HCT116 (cell line): ENCODE measurements around the gene ENTREP1. TPM values are rescaled to one million over a fixed set of nuclear protein-coding genes. Genes with fewer than 3 reads are reported as not detected.

Source experiments
- ATAC-seq: fragments of 200-7000 bp; cut with Tn5 transposase; 2 replicates; pipeline ENCODE4 v1.9.1; 2020; ENCODE audit warnings: mild to moderate bottlenecking, moderate library complexity
- BruUV-seq: library from RNA; stranded (reverse); fragments of 400-500 nt; replicated peaks from 2 replicates; lab custom pipeline; 2021; lab: Mats Ljungman, UMichigan
- CTCF ChIA-PET: fragments of 300-600 bp; sonication (Branson Sonifier 250); formaldehyde crosslinking; loops from one replicate; lab custom pipeline; 2021; ENCODE audit warnings: antibody characterized with exemption; lab: Charles Lee
- POLR2A ChIA-PET: fragments of 300-600, 350-600 bp; sonication (Branson Sonifier 250); formaldehyde crosslinking; loops from one replicate; lab custom pipeline; 2021; ENCODE audit warnings: antibody characterized with exemption; lab: Charles Lee
- RAD21 ChIA-PET, 2 experiments: fragments of 300-600 bp; sonication (Branson Sonifier 250); formaldehyde crosslinking; loops; one replicate each; lab custom pipeline; 2023; ENCODE audit warnings: low total read pairs in 2 of 2; ENCODE audit not compliant: uncharacterized antibody in 2 of 2, unreplicated experiment in 2 of 2, low non-redundant PET in 1 of 2; lab: Charles Lee
- DNase-seq: peaks from one replicate; pipeline ENCODE4 v3.0.0-alpha.2; 2010; ENCODE audit warnings: low read depth, low spot score
- H2AFZ ChIP-seq: fragments of 200-600 bp; shearing (Covaris generic), sonication (generic); 2 replicates; pipeline ENCODE4 v1.6.1; 2017; ENCODE audit warnings: low read depth, mixed run types, mixed read lengths, antibody characterized with exemption, low read length; ENCODE audit not compliant: poor library complexity, severe bottlenecking
- H3K27ac ChIP-seq: 2 replicates; pipeline ENCODE4 v1.5.1; 2012; ENCODE audit warnings: low read depth, low read length
- H3K27me3 ChIP-seq: fragments of 200-600 bp; sonication (generic); 2 replicates; pipeline ENCODE4 v1.6.1; 2016; ENCODE audit warnings: mixed run types, low read length, mixed read lengths; ENCODE audit not compliant: insufficient read depth
- H3K36me3 ChIP-seq, 2 experiments: fragments of 200-500 bp in 1 of 2; fragments of 200-600 bp in 1 of 2; sonication (Bioruptor generic) in 1 of 2; sonication (generic) in 1 of 2; 2 replicates each; pipeline versions ENCODE4 v1.5.1 to v1.6.1; 2014 to 2016; ENCODE audit warnings: low read length in 2 of 2, inconsistent platforms in 1 of 2, mixed read lengths in 1 of 2, mixed run types in 1 of 2; ENCODE audit not compliant: insufficient read depth in 2 of 2, control insufficient read depth in 1 of 2
- H3K4me1 ChIP-seq, 2 experiments: fragments of 200-600 bp in 1 of 2; sonication (generic) in 1 of 2; 2 replicates each; pipeline versions ENCODE4 v1.5.1 to v1.6.1; 2012 to 2017; ENCODE audit warnings: low read length in 2 of 2, inconsistent platforms in 1 of 2, mild to moderate bottlenecking in 1 of 2, mixed read lengths in 1 of 2, mixed run types in 1 of 2, moderate library complexity in 1 of 2; ENCODE audit not compliant: insufficient read depth in 2 of 2, control insufficient read depth in 1 of 2
- H3K4me2 ChIP-seq: fragments of 200-600 bp; sonication (generic); 2 replicates; pipeline ENCODE4 v1.6.1; 2017; ENCODE audit warnings: mixed run types, low read length, mixed read lengths
- H3K4me3 ChIP-seq, 2 experiments: fragments of 200-600 bp in 1 of 2; sonication (generic) in 1 of 2; replicated peaks in 1 of 2; 2 replicates each; pipeline ENCODE4 v1.5.1; 2011 to 2016; ENCODE audit warnings: low read length in 2 of 2, control low read depth in 1 of 2, low read depth in 1 of 2, mild to moderate bottlenecking in 1 of 2, mixed read lengths in 1 of 2, mixed run types in 1 of 2
- H3K79me2 ChIP-seq: fragments of 200-600 bp; sonication (generic); 2 replicates; pipeline ENCODE4 v1.6.1; 2017; ENCODE audit warnings: mild to moderate bottlenecking, mixed run types, low read length, moderate library complexity, mixed read lengths; ENCODE audit not compliant: insufficient read depth
- H3K9ac ChIP-seq: fragments of 200-600 bp; sonication (generic); 2 replicates; pipeline ENCODE4 v1.6.1; 2016; ENCODE audit warnings: low read length, mixed read lengths
- H3K9me2 ChIP-seq: fragments of 200-600 bp; sonication (generic), shearing (Covaris generic); 2 replicates; pipeline ENCODE4 v1.6.1; 2017; ENCODE audit warnings: mixed run types, mild to moderate bottlenecking, moderate library complexity; ENCODE audit not compliant: insufficient read depth
- H3K9me3 ChIP-seq, 2 experiments: fragments of 200-500 bp in 1 of 2; fragments of 200-600 bp in 1 of 2; sonication (Bioruptor generic) in 1 of 2; sonication (generic) in 1 of 2; 2 replicates each; pipeline ENCODE4 v1.6.1; 2014 to 2017; ENCODE audit warnings: low read length in 2 of 2, mixed read lengths in 2 of 2, inconsistent platforms in 1 of 2, low read depth in 1 of 2, mild to moderate bottlenecking in 1 of 2, mixed run types in 1 of 2, moderate library complexity in 1 of 2; ENCODE audit not compliant: control insufficient read depth in 1 of 2, insufficient read depth in 1 of 2
- H4K20me1 ChIP-seq: fragments of 200-600 bp; sonication (generic), shearing (Covaris generic); 2 replicates; pipeline ENCODE4 v1.6.1; 2017; ENCODE audit warnings: mixed run types, mild to moderate bottlenecking, moderate library complexity; ENCODE audit not compliant: insufficient read depth
- CBX3 ChIP-seq: IDR thresholded peaks from 2 replicates; pipeline ENCODE4 v1.6.1; 2012; ENCODE audit warnings: low read depth
- CEBPB ChIP-seq: IDR thresholded peaks from 2 replicates; pipeline ENCODE4 v1.6.1; 2012; ENCODE audit warnings: low read depth
- CTCF ChIP-seq, 3 experiments: fragments of 200-600 bp in 1 of 3; sonication (generic) in 1 of 3; IDR thresholded peaks in 2 of 3; conservative IDR thresholded peaks in 1 of 3; 2 replicates each; pipeline ENCODE4 v1.5.1; 2012 to 2017; ENCODE audit warnings: low read depth in 2 of 3, low read length in 2 of 3, antibody characterized with exemption in 1 of 3, borderline replicate concordance in 1 of 3, control low read depth in 1 of 3, mild to moderate bottlenecking in 1 of 3, mixed read lengths in 1 of 3, mixed run types in 1 of 3, moderate library complexity in 1 of 3; ENCODE audit not compliant: insufficient read depth in 1 of 3
- EZH2phosphoT487 ChIP-seq: fragments of 200-600 bp; IDR thresholded peaks from 2 replicates; pipeline ENCODE4 v1.6.1; 2018; ENCODE audit warnings: antibody characterized with exemption, borderline replicate concordance
- MAX ChIP-seq: IDR thresholded peaks from 2 replicates; pipeline ENCODE4 v1.6.1; 2012
- POLR2A ChIP-seq: IDR thresholded peaks from 2 replicates; pipeline ENCODE4 v1.7.0; 2011; ENCODE audit warnings: borderline replicate concordance; ENCODE audit not compliant: insufficient read depth, insufficient read length; ENCODE audit errors: extremely low read depth
- POLR2AphosphoS5 ChIP-seq: IDR thresholded peaks from 2 replicates; pipeline ENCODE4 v1.6.1; 2011; ENCODE audit warnings: mild to moderate bottlenecking, low read depth, low read length, moderate library complexity
- SIN3A ChIP-seq: IDR thresholded peaks from 2 replicates; pipeline ENCODE4 v1.6.1; 2012; ENCODE audit warnings: low read depth
- SP1 ChIP-seq: IDR thresholded peaks from 2 replicates; pipeline ENCODE4 v1.6.1; 2012; ENCODE audit warnings: low read depth
- SRF ChIP-seq: IDR thresholded peaks from 2 replicates; pipeline ENCODE4 v1.6.1; 2012; ENCODE audit warnings: low read depth
- TCF7L2 ChIP-seq: IDR thresholded peaks from 2 replicates; pipeline ENCODE4 v1.7.0; 2011; ENCODE audit warnings: borderline replicate concordance, inconsistent platforms; ENCODE audit not compliant: insufficient read depth, insufficient read length; ENCODE audit errors: extremely low read depth
- ZNF274 ChIP-seq: fragments of 200-500 bp; sonication (Bioruptor generic); IDR thresholded peaks from 2 replicates; pipeline ENCODE4 v1.6.1; 2014; ENCODE audit warnings: mild to moderate bottlenecking, low read depth, low read length, inconsistent platforms
- intact Hi-C: fragments of 100-400 bp; cut with micrococcal nuclease; formaldehyde crosslinking; loops from 2 replicates; pipeline ENCODE4 v1.10.0; 2022
- total RNA-seq: library from RNA; stranded (reverse); gene quantifications from one replicate; pipeline ENCODE4 v1.2.1, GENCODE V29; 2021; ENCODE audit not compliant: unreplicated experiment
- TF ChIP-seq, protein P1 (sequence below): IDR thresholded peaks from 2 replicates; pipeline ENCODE4 v1.6.1; 2011; ENCODE audit warnings: mild to moderate bottlenecking, low read length, moderate library complexity; ENCODE audit not compliant: insufficient replicate concordance; ENCODE audit errors: extremely low read depth

ENTREP1 gene
- total RNA-seq, 1 experiment from 2014 or later: 1.1 TPM

DNA sequence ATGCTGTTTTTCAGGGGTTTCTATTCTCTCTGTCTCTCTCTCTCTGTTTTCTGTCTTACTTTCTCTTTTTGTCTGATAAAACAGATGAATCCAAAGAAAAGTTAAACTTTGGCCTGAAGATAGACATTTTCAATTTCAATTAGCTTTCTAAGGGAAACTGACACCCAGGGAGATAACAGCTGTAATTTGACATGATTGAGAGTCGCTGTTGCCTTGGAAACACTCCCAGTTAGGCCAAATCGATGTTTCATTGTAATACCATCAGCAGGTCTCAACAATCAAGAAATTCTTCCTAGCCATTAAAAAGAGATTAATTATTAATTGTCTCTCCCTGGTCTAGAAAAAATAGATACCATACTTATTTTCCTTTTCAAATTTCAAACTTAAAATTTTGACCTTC, 53.0 kb downstream of the ENTREP1 start:
- Histone ChIP-seq H3K4me3 (no peak overlapping the region), H3K9ac (no peak overlapping the region), H3K27me3 (no peaks in the 10 kb centered on the region), H3K9me2 (no peaks in the 10 kb centered on the region), H3K27ac (no peak overlapping the region), H3K9me3 (no peaks in the 10 kb centered on the region), H3K36me3 (no peaks in the 10 kb centered on the region), H3K4me1 (peaks cover 6 to 14% of the 10 kb centered on the region in 2 experiments; a peak in 2 of 4 replicates), H2AFZ (no peak overlapping the region), H3K79me2 (no peaks in the 10 kb centered on the region), H3K4me2 (no peak overlapping the region), H4K20me1 (no peaks in the 10 kb centered on the region)
- POLR2A ChIA-PET: no interaction called here
- RAD21 ChIA-PET: no interaction called here
- no peak for DNase-seq
- TF ChIP-seq POLR2A (no peak), SRF (no peak), CEBPB (no peak), SIN3A (no peak), TCF7L2 (no peak), CBX3 (no peak), CTCF (IDR thresholded peaks at IDR 0.05 in 2 of 3, conservative IDR thresholded peaks at IDR 0.05 in 1 of 3; ENCODE audit: borderline replicate concordance in 1 of 3, insufficient read depth in 1 of 3, low read depth in 2 of 3, low read length in 2 of 3) (no peak), POLR2AphosphoS5 (no peak), ZNF274 (no peak), MAX (no peak), EZH2phosphoT487 (no peak), SP1 (no peak)
- TF ChIP-seq, protein P1, sequence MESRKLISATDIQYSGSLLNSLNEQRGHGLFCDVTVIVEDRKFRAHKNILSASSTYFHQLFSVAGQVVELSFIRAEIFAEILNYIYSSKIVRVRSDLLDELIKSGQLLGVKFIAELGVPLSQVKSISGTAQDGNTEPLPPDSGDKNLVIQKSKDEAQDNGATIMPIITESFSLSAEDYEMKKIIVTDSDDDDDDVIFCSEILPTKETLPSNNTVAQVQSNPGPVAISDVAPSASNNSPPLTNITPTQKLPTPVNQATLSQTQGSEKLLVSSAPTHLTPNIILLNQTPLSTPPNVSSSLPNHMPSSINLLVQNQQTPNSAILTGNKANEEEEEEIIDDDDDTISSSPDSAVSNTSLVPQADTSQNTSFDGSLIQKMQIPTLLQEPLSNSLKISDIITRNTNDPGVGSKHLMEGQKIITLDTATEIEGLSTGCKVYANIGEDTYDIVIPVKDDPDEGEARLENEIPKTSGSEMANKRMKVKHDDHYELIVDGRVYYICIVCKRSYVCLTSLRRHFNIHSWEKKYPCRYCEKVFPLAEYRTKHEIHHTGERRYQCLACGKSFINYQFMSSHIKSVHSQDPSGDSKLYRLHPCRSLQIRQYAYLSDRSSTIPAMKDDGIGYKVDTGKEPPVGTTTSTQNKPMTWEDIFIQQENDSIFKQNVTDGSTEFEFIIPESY: no peak
- intact Hi-C loops: no loop called here
- no peak for ATAC-seq
- CTCF ChIA-PET: no interaction called here
- no TSS peak for BruUV-seq
